ENCODE results near the gene ANAPC4.
A peak's percentile ranks its signal among the peaks of the same experiment; 100 is the strongest.

Gene ANAPC4

GRCh38 chr4:25377572-25378436, 741 bp downstream of the ANAPC4 start:
- DNase-seq, result no peak

- no peak for DNase-seq
Observed at GRCh38 chr4:25378437-25378743, 1.3 kb downstream of the ANAPC4 start.

GRCh38 chr4:25379591-25379990, 2.5 kb downstream of the ANAPC4 start:
- no peak for DNase-seq

GRCh38 chr4:25383647-25384046, 6.6 kb downstream of the ANAPC4 start:
- no peak for DNase-seq

- no peak for DNase-seq
Observed at GRCh38 chr4:25386926-25387325, 9.9 kb downstream of the ANAPC4 start.

- no peak for DNase-seq
Observed at GRCh38 chr4:25397305-25397704, 20.2 kb downstream of the ANAPC4 start.

GRCh38 chr4:25399510-25399909, 22.4 kb downstream of the ANAPC4 start:
- DNase-seq, result no peak

GRCh38 chr4:25401066-25401465, 24.0 kb downstream of the ANAPC4 start:
- no peak for DNase-seq

GRCh38 chr4:25402521-25402920, 25.5 kb downstream of the ANAPC4 start:
- DNase-seq, result no peak

GRCh38 chr4:25403699-25404098, 26.6 kb downstream of the ANAPC4 start:
- DNase-seq, result no peak

GRCh38 chr4:25405453-25405852, 28.4 kb downstream of the ANAPC4 start:
- no peak for DNase-seq

- no peak for DNase-seq
Observed at GRCh38 chr4:25406081-25406692, 29.1 kb downstream of the ANAPC4 start.

GRCh38 chr4:25410820-25411529, 33.9 kb downstream of the ANAPC4 start:
- DNase-seq, result no peak

- DNase-seq, result no peak
Observed at GRCh38 chr4:25413261-25413660, 36.2 kb downstream of the ANAPC4 start.

- DNase-seq, result no peak
Observed at GRCh38 chr4:25417014-25417413, 40.0 kb downstream of the ANAPC4 start.

GRCh38 chr4:25420931-25421330, 43.9 kb downstream of the ANAPC4 start:
- DNase-seq, result no peak

- DNase-seq, result peak in 1 of 5 donors; percentile 56
Observed at GRCh38 chr4:25421816-25422525, 44.9 kb downstream of the ANAPC4 start.

GRCh38 chr4:25423548-25423947, 46.5 kb downstream of the ANAPC4 start:
- no peak for DNase-seq

- DNase-seq, result no peak
Observed at GRCh38 chr4:25424539-25425228, 47.6 kb downstream of the ANAPC4 start.

- no peak for DNase-seq
Observed at GRCh38 chr4:25425361-25425760, 48.3 kb downstream of the ANAPC4 start.

GRCh38 chr4:25427871-25428270, 50.8 kb downstream of the ANAPC4 start:
- no peak for DNase-seq

- no peak for DNase-seq
Observed at GRCh38 chr4:25430630-25431029, 53.6 kb downstream of the ANAPC4 start.

Data from T-helper 1 cell (primary cell).